Activated naive CD4-positive, alpha-beta T cell treated with anti-CD3 and anti-CD28 coated beads, Interleukin-2, amount 50 U/mL, for 72 hours (primary cell): ENCODE measurements around the gene AIG1. TPM values are rescaled to one million over a fixed set of nuclear protein-coding genes. Genes with fewer than 3 reads are reported as not detected.

Experiments used
- ATAC-seq, 2 donors: fragments of 150-1000 bp; cut with Tn5 transposase; 2 replicates each; pipeline ENCODE4 v1.10.0; 2021; ENCODE audit warnings: mild to moderate bottlenecking in 2 of 2, moderate library complexity in 2 of 2
- DNase-seq, 2 donors: peaks; one replicate each; pipeline ENCODE4 v3.0.0; 2021 to 2022; ENCODE audit warnings: low spot score in 2 of 2
- H3K27ac Mint-ChIP-seq, 2 donors: one replicate each; pipeline ENCODE4 v1.8.0; 2022; ENCODE audit warnings: mild to moderate bottlenecking in 2 of 2, mixed read lengths in 2 of 2
- H3K36me3 Mint-ChIP-seq, 2 donors: one replicate each; pipeline ENCODE4 v1.8.0; 2022; ENCODE audit warnings: mixed read lengths in 2 of 2
- H3K9me3 Mint-ChIP-seq, 2 donors: one replicate each; pipeline ENCODE4 v1.8.0; 2022; ENCODE audit warnings: mixed read lengths in 2 of 2
- total RNA-seq, 2 donors: library from RNA; stranded (reverse); gene quantifications; one replicate each; pipeline ENCODE4 v1.2.3, GENCODE V29; 2022

AIG1 gene
- total RNA-seq, 2 donors from 2014 or later: 15.5 to 34.8 TPM

- H3K9me3 Mint-ChIP-seq: peaks cover 10 to 17% of the 10 kb centered on the region in 2 donors
- H3K36me3 Mint-ChIP-seq: peaks cover 32 to 48% of the 10 kb centered on the region in 2 donors
- ATAC-seq (no peak), DNase-seq (no peak)
- H3K27ac Mint-ChIP-seq: no peak overlapping the region
These were observed 118.4 kb downstream of the AIG1 start for GRCh38 chr6:143179096-143179495.

DNA sequence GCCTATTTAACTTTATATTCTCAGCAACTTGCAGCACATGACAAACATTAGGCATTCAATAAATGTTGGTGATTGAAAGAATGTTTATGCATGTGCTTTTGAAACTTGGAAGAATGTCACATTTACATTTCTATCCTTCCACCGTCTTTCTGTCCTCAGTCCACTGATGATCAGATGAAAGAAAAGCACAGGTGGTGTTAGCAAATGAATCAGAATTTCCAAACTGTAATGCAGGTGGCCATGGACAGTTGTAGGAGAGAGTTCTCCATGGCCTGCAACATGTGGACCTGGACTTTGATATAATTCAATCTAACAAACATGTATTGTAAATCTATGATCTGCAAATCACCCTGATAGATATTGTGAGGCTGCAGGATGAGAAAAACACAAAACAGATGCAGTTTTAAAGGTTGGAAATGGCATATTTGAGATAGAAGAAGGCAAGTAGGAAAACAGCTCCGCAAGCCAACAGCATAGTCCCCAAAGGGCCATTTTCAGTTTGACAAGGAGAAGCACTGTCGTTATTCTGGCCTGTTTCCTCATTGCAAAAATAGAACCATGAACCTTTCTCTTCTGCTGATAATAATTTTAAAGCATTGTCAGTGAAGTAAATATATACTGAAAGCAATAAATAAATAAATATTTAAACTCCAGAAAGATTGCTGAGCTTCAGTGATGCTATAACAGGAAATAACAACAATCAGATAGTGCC, 119.4 kb downstream of the AIG1 start:
- Mint-ChIP-seq H3K9me3 (peaks cover 7 to 10% of the 10 kb centered on the region in 2 donors), H3K27ac (no peak overlapping the region), H3K36me3 (peaks cover 31 to 45% of the 10 kb centered on the region in 2 donors)
- ATAC-seq: no peak
- no peak for DNase-seq

GRCh38 chr6:143180826-143181225, 120.1 kb downstream of the AIG1 start:
- Mint-ChIP-seq H3K9me3 (peaks cover 3 to 5% of the 10 kb centered on the region in 2 donors), H3K36me3 (peaks cover 27 to 37% of the 10 kb centered on the region in 2 donors), H3K27ac (no peak overlapping the region)
- no peak for DNase-seq
- ATAC-seq: no peak

GRCh38 chr6:143183666-143184065, 123.0 kb downstream of the AIG1 start:
- ATAC-seq (no peak), DNase-seq (no peak)
- H3K36me3 Mint-ChIP-seq: peaks cover 16 to 19% of the 10 kb centered on the region in 2 donors
- no peaks in the 10 kb centered on the region for H3K9me3 Mint-ChIP-seq
- no peak overlapping the region for H3K27ac Mint-ChIP-seq

DNA sequence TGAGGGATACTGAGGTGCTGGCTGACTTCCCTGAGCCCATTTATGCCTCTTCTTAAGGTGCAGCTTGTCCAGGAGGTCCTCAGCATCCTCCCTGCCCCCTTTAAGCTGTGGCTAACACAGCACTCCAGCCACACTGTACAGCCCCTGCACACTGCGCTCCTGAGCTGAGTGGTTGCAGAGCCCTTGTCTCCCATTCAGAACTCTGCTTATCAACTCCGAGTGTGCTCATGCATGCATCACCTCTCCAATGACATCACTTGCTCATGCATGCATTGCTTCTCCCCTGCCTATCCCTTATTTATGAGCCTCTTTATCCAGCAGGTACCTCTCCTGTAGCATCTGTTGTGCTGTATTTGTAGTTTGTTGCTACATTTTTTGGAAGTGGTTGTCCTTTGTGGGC, 124.6 kb downstream of the AIG1 start:
- Mint-ChIP-seq H3K27ac (no peak overlapping the region), H3K36me3 (peaks cover 16 to 19% of the 10 kb centered on the region in 2 donors), H3K9me3 (no peaks in the 10 kb centered on the region)
- DNase-seq: no peak
- ATAC-seq: no peak

- Mint-ChIP-seq H3K36me3 (peaks cover 16 to 18% of the 10 kb centered on the region in 2 donors), H3K9me3 (no peaks in the 10 kb centered on the region), H3K27ac (no peak overlapping the region)
- DNase-seq (no peak), ATAC-seq (no peak)
These were observed 126.7 kb downstream of the AIG1 start for GRCh38 chr6:143187238-143187923.

- no peak for ATAC-seq
- no peak for DNase-seq
- Mint-ChIP-seq H3K9me3 (no peaks in the 10 kb centered on the region), H3K36me3 (peaks cover 11 to 16% of the 10 kb centered on the region in 2 donors), H3K27ac (no peak overlapping the region)
These were observed 127.6 kb downstream of the AIG1 start for GRCh38 chr6:143188292-143188691.

DNA sequence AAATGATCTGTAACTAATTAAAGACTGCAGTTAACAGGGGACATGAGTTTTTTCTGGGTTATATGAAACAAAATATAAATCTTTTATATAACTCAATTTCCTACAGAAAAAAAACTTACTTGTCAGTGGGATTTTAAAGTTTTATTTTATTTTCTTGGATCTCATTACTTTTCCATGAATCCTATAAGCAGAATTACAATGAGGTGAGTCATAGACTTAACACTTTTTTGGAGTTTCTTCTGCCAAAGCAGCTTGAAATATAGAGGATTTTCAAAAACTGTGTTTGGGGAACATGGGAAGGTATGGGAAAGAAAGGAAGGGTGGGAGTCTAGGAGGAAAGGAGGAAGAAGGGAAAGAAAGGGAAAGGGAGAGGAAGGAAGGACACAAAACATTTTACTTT, 130.7 kb downstream of the AIG1 start:
- Mint-ChIP-seq H3K27ac (no peak overlapping the region), H3K36me3 (peaks cover 0 to 6% of the 10 kb centered on the region in 2 donors), H3K9me3 (peaks cover 0 to 7% of the 10 kb centered on the region in 2 donors)
- DNase-seq (no peak), ATAC-seq (no peak)

- Mint-ChIP-seq H3K27ac (no peak overlapping the region), H3K9me3 (peaks cover 0 to 7% of the 10 kb centered on the region in 2 donors), H3K36me3 (peaks cover 0 to 4% of the 10 kb centered on the region in 2 donors)
- ATAC-seq (no peak), DNase-seq (no peak)
These were observed 132.1 kb downstream of the AIG1 start for GRCh38 chr6:143192766-143193165.

DNA sequence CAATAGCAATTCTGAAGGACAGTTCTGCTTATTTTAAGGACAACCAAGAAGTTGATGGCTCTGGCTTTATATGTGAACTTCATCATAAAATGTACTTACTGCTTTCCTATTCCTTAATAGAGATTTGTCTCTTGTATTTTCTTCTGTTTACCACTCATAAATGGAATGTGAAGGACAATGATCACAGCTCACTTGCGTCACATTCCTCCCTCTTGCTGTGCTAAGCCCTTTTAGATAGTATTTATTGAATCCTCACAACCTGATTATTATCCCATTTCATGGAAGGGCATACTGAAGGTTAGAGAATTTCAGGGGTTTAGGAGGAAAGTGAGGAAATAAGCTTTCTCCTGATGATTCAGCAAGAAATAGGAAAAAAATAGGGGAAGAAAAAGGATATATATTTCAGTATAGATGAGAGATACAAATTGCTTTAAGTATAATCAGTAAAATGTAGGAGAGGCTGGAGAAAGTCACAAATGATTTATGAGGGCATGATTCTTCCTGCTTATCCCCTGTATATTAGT, 132.9 kb downstream of the AIG1 start:
- H3K36me3 Mint-ChIP-seq: no peaks in the 10 kb centered on the region
- ATAC-seq (no peak), DNase-seq (no peak)
- peak overlapping the region in 1 of 2 donors; percentile 33 for H3K27ac Mint-ChIP-seq
- peaks cover 0 to 7% of the 10 kb centered on the region in 2 donors for H3K9me3 Mint-ChIP-seq

DNA sequence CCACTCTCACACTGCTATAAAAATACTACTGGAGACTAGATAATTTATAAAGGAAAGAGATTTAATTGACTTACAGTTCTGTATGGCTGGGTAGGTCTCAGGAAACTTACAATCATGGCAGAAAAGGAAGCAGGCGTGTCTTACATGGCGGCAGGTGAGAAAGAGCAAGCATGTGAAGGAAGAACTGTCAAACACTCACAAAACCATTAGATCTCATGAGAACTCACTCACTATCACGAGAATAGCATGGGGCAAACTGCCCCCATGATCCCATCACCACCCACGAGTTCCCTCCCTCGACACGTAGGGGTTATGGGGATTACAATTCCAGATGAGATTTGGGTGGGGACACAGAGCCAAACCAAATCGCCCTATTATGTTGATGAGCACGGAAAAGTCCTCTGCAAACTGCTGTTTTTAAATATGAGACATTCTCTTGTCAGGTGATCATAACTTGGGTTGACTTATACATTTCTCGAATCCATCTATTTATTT, 133.5 kb downstream of the AIG1 start:
- Mint-ChIP-seq H3K36me3 (no peaks in the 10 kb centered on the region), H3K27ac (no peak overlapping the region), H3K9me3 (peaks cover 0 to 7% of the 10 kb centered on the region in 2 donors)
- ATAC-seq (no peak), DNase-seq (no peak)

- Mint-ChIP-seq H3K36me3 (peaks cover 0 to 2% of the 10 kb centered on the region in 2 donors), H3K27ac (no peak overlapping the region), H3K9me3 (peaks cover 1 to 17% of the 10 kb centered on the region in 2 donors)
- no peak for DNase-seq
- ATAC-seq: no peak
These were observed 134.7 kb downstream of the AIG1 start for GRCh38 chr6:143195349-143195845.

GRCh38 chr6:143196525-143197225, 136.0 kb downstream of the AIG1 start:
- no peak for ATAC-seq
- DNase-seq: no peak
- Mint-ChIP-seq H3K9me3 (peaks cover 6 to 22% of the 10 kb centered on the region in 2 donors), H3K27ac (no peak overlapping the region), H3K36me3 (peaks cover 0 to 8% of the 10 kb centered on the region in 2 donors)

GRCh38 chr6:143197377-143197776, 136.7 kb downstream of the AIG1 start:
- no peak for ATAC-seq
- peaks cover 0 to 9% of the 10 kb centered on the region in 2 donors for H3K36me3 Mint-ChIP-seq
- DNase-seq: no peak
- no peak overlapping the region for H3K27ac Mint-ChIP-seq
- peaks cover 6 to 22% of the 10 kb centered on the region in 2 donors for H3K9me3 Mint-ChIP-seq

GRCh38 chr6:143198312-143198711, 137.6 kb downstream of the AIG1 start:
- H3K9me3 Mint-ChIP-seq: peaks cover 7 to 22% of the 10 kb centered on the region in 2 donors
- H3K36me3 Mint-ChIP-seq: peaks cover 3 to 19% of the 10 kb centered on the region in 2 donors
- ATAC-seq: no peak
- DNase-seq: no peak
- no peak overlapping the region for H3K27ac Mint-ChIP-seq

DNA sequence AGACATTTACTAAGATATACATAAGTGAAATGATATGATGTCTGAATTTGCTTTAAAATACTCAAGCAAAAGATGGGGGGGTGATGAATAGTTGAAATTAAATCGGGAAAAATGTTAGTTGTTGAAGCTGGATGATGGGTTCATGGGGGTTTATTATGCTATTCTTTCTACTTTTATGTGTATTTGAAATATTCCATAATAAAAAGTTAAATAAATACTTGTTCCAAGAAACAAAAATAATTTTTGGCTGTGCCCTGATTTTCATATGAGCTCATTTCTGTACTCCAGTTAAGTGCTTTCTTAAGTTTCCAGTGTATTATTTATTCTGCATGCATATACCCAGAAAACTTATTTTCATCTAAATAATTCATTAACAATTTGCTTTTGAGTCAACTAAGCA, 138.6 kb downstream of the AIG1 start:
- H3K36me3 Mint-ChIP-seq: peaks cover 9 to 26% of the 10 kb centered on the region in 2 donors
- DNase-seq (no peak), ATAC-seq (no peak)
- H3K27ac Mint-ChIP-seq: no peak overlapping the region
- peaks cover 13 to 20% of the 10 kb centered on the region in 2 donors for H3K9me3 Mint-ChIP-seq
